Measurements from ENCODE around the gene SIGLEC11. TPM values are rescaled to one million over a fixed set of nuclear protein-coding genes. Genes with fewer than 3 reads are reported as not detected.

Gene SIGLEC11
- total and polyA plus RNA-seq, 2 of the 13 experiments (the other 11 are each of a cell fraction or from before 2014, with no cell fraction given) = not detected

- no peak overlapping the region for H2AFZ ChIP-seq (ENCODE audit: low read length)
- POLR2A ChIA-PET = interaction anchor here (0.7 to 3.5 kb wide), 17 partner anchors 9 to 253 kb away, joined by 3 to 22 read pairs (median 5); partner anchors contain the start of genes AKT1S1, AP2A1, PRMT1 and PTOV1
- no peak for TF ChIP-seq ZNF569 (CRISPR knock-in tag; IDR thresholded peaks at IDR 0.05; ENCODE audit: borderline replicate concordance)
- no peak for TF ChIP-seq PPARG (CRISPR knock-in tag; conservative IDR thresholded peaks at IDR 0.05)
- TF ChIP-seq ZNF558 (CRISPR knock-in tag; IDR thresholded peaks at IDR 0.05; ENCODE audit: borderline replicate concordance) = peak; percentile 88; the same call in 1 of the 2 replicates
- TF ChIP-seq ZBTB14 (CRISPR knock-in tag; IDR thresholded peaks at IDR 0.05) = no peak; the same call in 1 of the 2 replicates
- no peak for TF ChIP-seq ZHX2 (IDR thresholded peaks at IDR 0.05; ENCODE audit: low read depth)
- no peak for TF ChIP-seq ZHX2 (CRISPR knock-in tag; IDR thresholded peaks at IDR 0.05; ENCODE audit: borderline replicate concordance)
- TF ChIP-seq KDM2A (CRISPR knock-in tag; IDR thresholded peaks at IDR 0.05; ENCODE audit: borderline replicate concordance, low read depth) = peak; percentile 84
- no peak for TF ChIP-seq RAD51 (IDR thresholded peaks at IDR 0.05; ENCODE audit: borderline replicate concordance)
- TF ChIP-seq MLX (CRISPR knock-in tag; IDR thresholded peaks at IDR 0.05) = no peak
- 0 out of 2 replicates have a peak, but pooled peaks have one; percentile 8 for TF ChIP-seq HOMEZ (CRISPR knock-in tag; IDR thresholded peaks at IDR 0.05; ENCODE audit: low read depth)
- TF ChIP-seq CHD2 (IDR thresholded peaks at IDR 0.05; ENCODE audit: low read depth, low read length) = no peak
- peak; percentile 59; the same call in 1 of the 2 replicates for TF ChIP-seq GPN1 (CRISPR knock-in tag; IDR thresholded peaks at IDR 0.05; ENCODE audit: borderline replicate concordance)
- TF ChIP-seq ZNF580 (CRISPR knock-in tag; IDR thresholded peaks at IDR 0.05; ENCODE audit: borderline replicate concordance, low read depth) = peak; percentile 71; the same call in 1 of the 2 replicates
These were observed 31.1 kb downstream of the SIGLEC11 start for GRCh38 chr19:49929611-49930482.

More at GRCh38 chr19:49929611-49930482, 31.1 kb downstream of the SIGLEC11 start:
- H3K4me3 ChIP-seq (replicated peaks in 1 of 3; ENCODE audit: insufficient read depth in 1 of 3, low read depth in 2 of 3, low read length in 3 of 3) = peak overlapping the region; percentile 71 to 95 (median 89)
- DNase-seq (ENCODE audit: low spot score) = peak; percentile 88
- H3K27me3 ChIP-seq (ENCODE audit: control insufficient read depth in 1 of 2, insufficient read depth in 2 of 2, low read length in 2 of 2) = no peaks in the 10 kb centered on the region; a peak in 1 of 5 replicates
- peak; percentile 82 for FAIRE-seq
- H3K79me2 ChIP-seq (ENCODE audit: insufficient read depth, low read length) = peaks cover 34% of the 10 kb centered on the region
- peak; percentile 84 for ATAC-seq
- peaks cover 27% of the 10 kb centered on the region for H3K4me1 ChIP-seq (ENCODE audit: insufficient read depth, low read length)
- in situ Hi-C loops (cut with HindIII; ENCODE audit: extremely low pct_ligation_motif_present, low pct_unique_long_range_greater_than_20kb) (no loop called here), intact Hi-C loops (cut with micrococcal nuclease; ENCODE audit: unreplicated experiment) (no loop called here)
- H3K4me2 ChIP-seq (ENCODE audit: low read depth, low read length) = peak overlapping the region; percentile 94
- H3K27ac ChIP-seq (ENCODE audit: extremely low read length, insufficient read depth, low read length) = peak overlapping the region; percentile 94
- WGBS (ENCODE audit: low lambda C conversion rate) = 30% methylated on average over 18 of the region's 43 CpGs
- H3K36me3 ChIP-seq (replicated peaks in 1 of 2; ENCODE audit: control insufficient read depth in 1 of 2, insufficient read depth in 2 of 2, low read length in 2 of 2) = peaks cover 9 to 19% of the 10 kb centered on the region in 2 experiments; a peak in 4 of 5 replicates
- BruUV-seq (replicated peaks) = TSS peak; percentile 64
- CTCF ChIA-PET (ENCODE audit: low intra/inter-chr PET ratio, low total read pairs) = no interaction called here
- H4K20me1 ChIP-seq (ENCODE audit: insufficient read depth, low read length) = no peaks in the 10 kb centered on the region
- H3K9ac ChIP-seq (ENCODE audit: insufficient read depth, low read depth, low read length) = peak overlapping the region; percentile 95
- H3K9me3 ChIP-seq (ENCODE audit: low read length) = no peaks in the 10 kb centered on the region
